GM12878 (cell line): ENCODE measurements around the gene VMAC. TPM values are rescaled to one million over a fixed set of nuclear protein-coding genes. Genes with fewer than 3 reads are reported as not detected.

Experiments
- ATAC-seq: fragments of 200-7000 bp; cut with Tn5 transposase; 3 replicates; pipeline ENCODE4 v1.9.1; 2020; ENCODE audit warnings: mild to moderate bottlenecking, moderate library complexity
- BruUV-seq: library from RNA; stranded (reverse); fragments of 400-500 nt; replicated peaks from 2 replicates; lab custom pipeline; 2021; lab: Mats Ljungman, UMichigan
- CTCF ChIA-PET: fragments of 300-600 bp; sonication (Branson Sonifier 250); formaldehyde crosslinking; extraction: SDS; loops from one replicate; lab custom pipeline; 2021; ENCODE audit warnings: inconsistent platforms; lab: Yijun Ruan, JAX
- POLR2A ChIA-PET: fragments of 350-600 bp; formaldehyde crosslinking; extraction: SDS; loops from one replicate; lab custom pipeline; 2021; ENCODE audit warnings: inconsistent platforms; lab: Charles Lee
- RAD21 ChIA-PET: fragments of 300-600 bp; sonication (Branson Sonifier 250); formaldehyde crosslinking; loops from one replicate; lab custom pipeline; 2023; ENCODE audit warnings: antibody characterized with exemption; ENCODE audit not compliant: unreplicated experiment; lab: Charles Lee
- SMC1A ChIA-PET: fragments of 300-600 bp; sonication (Branson Sonifier 250); formaldehyde crosslinking; loops from one replicate; lab custom pipeline; 2023; ENCODE audit not compliant: unreplicated experiment, uncharacterized antibody; lab: Charles Lee
- DNase-seq: peaks from one replicate; pipeline ENCODE4 v3.0.0-alpha.2; 2011; ENCODE audit warnings: low read depth, low spot score
- FAIRE-seq: peaks from 3 replicates; lab custom pipeline; 2011; peaks lifted over from hg19 to GRCh38; lab: Jason Lieb, UNC
- H2AFZ ChIP-seq: 2 replicates; pipeline ENCODE4 v1.6.0; 2011; ENCODE audit warnings: low read depth, low read length, control low read depth; ENCODE audit not compliant: control insufficient read depth
- H3K27ac ChIP-seq: 2 replicates; pipeline ENCODE4 v1.5.1; 2011; ENCODE audit warnings: control low read depth; ENCODE audit not compliant: control insufficient read depth, insufficient read depth
- H3K27me3 ChIP-seq, 2 experiments: replicated peaks in 1 of 2; 2 replicates each; pipeline versions ENCODE4 v1.6.0 to v1.6.1; 2011; ENCODE audit warnings: low read length in 1 of 2; ENCODE audit not compliant: control insufficient read depth in 2 of 2, insufficient read depth in 2 of 2
- H3K36me3 ChIP-seq, 2 experiments: 2 replicates each; pipeline ENCODE4 v1.5.1; 2011; ENCODE audit warnings: low read length in 1 of 2; ENCODE audit not compliant: control insufficient read depth in 2 of 2, insufficient read depth in 2 of 2
- H3K4me1 ChIP-seq: 2 replicates; pipeline ENCODE4 v1.6.1; 2011; ENCODE audit warnings: mild to moderate bottlenecking, low read length, moderate library complexity, mixed read lengths; ENCODE audit not compliant: control insufficient read depth, insufficient read depth
- H3K4me2 ChIP-seq: 2 replicates; pipeline ENCODE4 v1.6.0; 2011; ENCODE audit warnings: control low read depth; ENCODE audit not compliant: control insufficient read depth, insufficient read depth
- H3K4me3 ChIP-seq: fragments of 200-600 bp; sonication (generic); 2 replicates; pipeline ENCODE4 v1.5.1; 2016
- H3K79me2 ChIP-seq: 2 replicates; pipeline ENCODE4 v1.6.0; 2011; ENCODE audit warnings: low read length; ENCODE audit not compliant: control insufficient read depth, insufficient read depth
- H3K9ac ChIP-seq: 2 replicates; pipeline ENCODE4 v1.8.0; 2011; ENCODE audit warnings: low read length, control low read depth, mixed read lengths; ENCODE audit not compliant: control insufficient read depth, insufficient read depth
- H3K9me3 ChIP-seq: replicated peaks from 3 replicates; pipeline ENCODE4 v1.5.1; 2011; ENCODE audit warnings: mild to moderate bottlenecking, low read length; ENCODE audit not compliant: control insufficient read depth, insufficient read depth
- H4K20me1 ChIP-seq: 2 replicates; pipeline ENCODE4 v1.6.0; 2011; ENCODE audit not compliant: control insufficient read depth, insufficient read depth
- ATF7 ChIP-seq: fragments of 450-650 bp; IDR thresholded peaks from 2 replicates; pipeline ENCODE4 v1.6.1; 2016; ENCODE audit warnings: low read depth, mild to moderate bottlenecking
- CHD1 ChIP-seq: IDR thresholded peaks from 2 replicates; pipeline ENCODE4 v1.6.1; 2012; ENCODE audit warnings: low read depth, low read length, improper control_type of control experiment
- E2F8 ChIP-seq: fragments of 450-650 bp; IDR thresholded peaks from 2 replicates; pipeline ENCODE4 v1.6.1; 2018; ENCODE audit warnings: mild to moderate bottlenecking, low read depth, moderate library complexity; ENCODE audit not compliant: partially characterized antibody
- FOXK2 ChIP-seq: fragments of 450-650 bp; IDR thresholded peaks from 2 replicates; pipeline ENCODE4 v1.6.1; 2017; ENCODE audit warnings: mild to moderate bottlenecking, moderate library complexity
- ZBTB40 ChIP-seq: fragments of 450-650 bp; IDR thresholded peaks from 2 replicates; pipeline ENCODE4 v1.6.1; 2016; ENCODE audit warnings: mild to moderate bottlenecking, moderate library complexity, borderline replicate concordance
- ZNF592 ChIP-seq: fragments of 450-650 bp; IDR thresholded peaks from 2 replicates; pipeline ENCODE4 v1.6.1; 2017; ENCODE audit warnings: mild to moderate bottlenecking, moderate library complexity
- WGBS: methylation state at CpG from one replicate; pipeline ENCODE4 v1.1.6; 2016; ENCODE audit warnings: low lambda C conversion rate; ENCODE audit not compliant: insufficient replicate concordance, insufficient coverage; ENCODE audit errors: missing lambda C conversion rate; 5-methylcytosine and 5-hydroxymethylcytosine counted together
- in situ Hi-C: fragments of 300-500 bp; cut with MboI; formaldehyde crosslinking; loops from 9 replicates; pipeline ENCODE4 v1.14.3; 2018; ENCODE audit warnings: mixed read lengths
- intact Hi-C: fragments of 100-400 bp; cut with micrococcal nuclease; formaldehyde crosslinking; loops from one replicate; pipeline ENCODE4 v1.14.2; 2022; ENCODE audit not compliant: unreplicated experiment
- polyA plus RNA-seq, 11 experiments: library from polyadenylated mRNA; depleted of rRNA in 4 of 11; unstranded in 6 of 11; stranded (reverse) in 5 of 11; fragments of >200 nt; fragmentation: Nextera tagmentation in 4 of 11; fragmentation: Illumina TruSeq in 1 of 11; extraction: Ambion mirVana in 4 of 11; extraction: Trizol in 1 of 11; gene quantifications; 1 replicate in 1 of 11; 2 replicates in 10 of 11; pipeline versions ENCODE4 v1.2.1 to v1.2.3, GENCODE V29; 2011 to 2016; ENCODE audit warnings: inconsistent platforms in 2 of 11, missing spikeins in 2 of 11, low read depth in 1 of 11
- total RNA-seq, 4 experiments: library from RNA; depleted of rRNA in 3 of 4; stranded (reverse); fragments of >200 nt in 3 of 4; fragmentation: Illumina TruSeq in 1 of 4; extraction: Trizol in 1 of 4; gene quantifications; 2 replicates each; pipeline versions ENCODE4 v1.2.1 to v1.2.3, GENCODE V29; 2013 to 2021

The VMAC gene
- total and polyA plus RNA-seq, 10 of the 15 experiments (the other 5 are each of a cell fraction or from before 2014, with no cell fraction given): 0.18 to 6.8 (median 1.8) TPM

GRCh38 chr19:5954293-5954692, 49.6 kb downstream of the VMAC start (continued):
- no peak for TF ChIP-seq E2F8
- TF ChIP-seq ZBTB40: no peak

- ATAC-seq: no peak
- BruUV-seq: no TSS peak
- CTCF ChIA-PET: interaction anchor here (3.8 kb wide), 1 partner anchor 12 kb away, joined by 22 read pairs; no protein-coding TSS in a partner anchor
- H3K4me2 ChIP-seq: no peak overlapping the region
- H3K27me3 ChIP-seq: no peaks in the 10 kb centered on the region
- peaks cover 3% of the 10 kb centered on the region for H4K20me1 ChIP-seq
- no peak overlapping the region for H3K4me3 ChIP-seq
- H2AFZ ChIP-seq: no peak overlapping the region
- DNase-seq: no peak
- peaks cover 1 to 7% of the 10 kb centered on the region in 2 experiments; a peak in 2 of 4 replicates for H3K36me3 ChIP-seq
- RAD21 ChIA-PET: interaction anchor here (1.0 to 1.6 kb wide), 2 partner anchors 92 to 151 kb away, joined by 3 read pairs; partner anchors contain the start of gene NRTN
- H3K4me1 ChIP-seq: peaks cover 22% of the 10 kb centered on the region
- TF ChIP-seq ZNF592 (no peak), ATF7 (no peak), CHD1 (no peak), FOXK2 (no peak)
- no peak overlapping the region for H3K27ac ChIP-seq
- no peaks in the 10 kb centered on the region for H3K9me3 ChIP-seq
- POLR2A ChIA-PET: no interaction called here
- peaks cover 74% of the 10 kb centered on the region for H3K79me2 ChIP-seq
- in situ Hi-C loops: no loop called here
- intact Hi-C loops: no loop called here
- SMC1A ChIA-PET: interaction anchor here (1.2 kb wide), 1 partner anchor 34 kb away, joined by 3 read pairs; no protein-coding TSS in a partner anchor
- 100% methylated on average over 3 of the region's 3 CpGs for WGBS
- no peak overlapping the region for H3K9ac ChIP-seq
- FAIRE-seq: no peak
Observed at GRCh38 chr19:5955636-5955935, 50.9 kb downstream of the VMAC start.
